Suprapubic skin (tissue), 4 donors: ENCODE data around the gene PTPRN2. TPM values are rescaled to one million over a fixed set of nuclear protein-coding genes. Genes with fewer than 3 reads are reported as not detected.

ENCODE experiments used
- DNase-seq, 2 donors: peaks; one replicate each; pipeline ENCODE4 v3.0.0-alpha.2; 2019; ENCODE audit warnings: low spot score in 2 of 2
- H3K27ac ChIP-seq: fragments of 200-600 bp; sonication (generic); one replicate; pipeline ENCODE4 v1.5.1; 2019
- H3K27me3 ChIP-seq: fragments of 200-600 bp; sonication (generic); one replicate; pipeline ENCODE4 v1.5.1; 2019
- H3K36me3 ChIP-seq: fragments of 200-600 bp; sonication (generic); one replicate; pipeline ENCODE4 v1.5.1; 2019
- H3K4me1 ChIP-seq: fragments of 200-600 bp; sonication (generic); one replicate; pipeline ENCODE4 v1.5.1; 2019
- H3K4me3 ChIP-seq: fragments of 200-600 bp; sonication (generic); one replicate; pipeline ENCODE4 v1.5.1; 2019; ENCODE audit warnings: mild to moderate bottlenecking
- H3K9me3 ChIP-seq: fragments of 200-600 bp; sonication (generic); one replicate; pipeline ENCODE4 v1.5.1; 2019
- CTCF ChIP-seq, 2 donors: fragments of 200-600 bp in 1 of 2; fragments of 450-650 bp in 1 of 2; sonication (generic) in 1 of 2; IDR thresholded peaks; one replicate each; pipeline ENCODE4 v1.5.1; 2016 to 2019; ENCODE audit warnings: antibody characterized with exemption in 2 of 2, mild to moderate bottlenecking in 1 of 2, moderate library complexity in 1 of 2
- EP300 ChIP-seq: sonication (generic); formaldehyde crosslinking; IDR thresholded peaks from one replicate; pipeline ENCODE4 v1.6.1; 2017; ENCODE audit warnings: antibody characterized with exemption
- POLR2A ChIP-seq, 2 donors: fragments of 450-650 bp; IDR thresholded peaks; one replicate each; pipeline ENCODE4 v1.6.1; 2017; ENCODE audit warnings: antibody characterized with exemption in 2 of 2, mild to moderate bottlenecking in 2 of 2, moderate library complexity in 2 of 2
- POLR2AphosphoS5 ChIP-seq, 3 donors: sonication (generic); formaldehyde crosslinking; IDR thresholded peaks; one replicate each; pipeline ENCODE4 v1.6.1; 2017; ENCODE audit warnings: antibody characterized with exemption in 3 of 3
- WGBS: methylation state at CpG from one replicate; pipeline ENCODE4 v1.1.5; 2018; 5-methylcytosine and 5-hydroxymethylcytosine counted together
- total RNA-seq, 4 donors: library from RNA; depleted of rRNA; stranded (reverse); fragments of >200 nt; gene quantifications; one replicate each; pipeline ENCODE4 v1.1.0, GENCODE V29; 2016

PTPRN2 gene
- total RNA-seq, 4 donors from 2014 or later, result 0.23 to 1.8 (median 1.3) TPM

- no peak overlapping the region for H3K4me3 ChIP-seq
- H3K4me1 ChIP-seq, result no peaks in the 10 kb centered on the region
- H3K9me3 ChIP-seq, result no peaks in the 10 kb centered on the region
- peaks cover 30% of the 10 kb centered on the region for H3K27me3 ChIP-seq
- TF ChIP-seq CTCF (IDR thresholded peaks at IDR 0.05) (no peak), POLR2AphosphoS5 (IDR thresholded peaks at IDR 0.05) (no peak), POLR2A (IDR thresholded peaks at IDR 0.05) (no peak), EP300 (no peak)
- DNase-seq, result peak in 1 of 2 donors; percentile 41
- H3K27ac ChIP-seq, result no peak overlapping the region
- H3K36me3 ChIP-seq, result no peaks in the 10 kb centered on the region
- WGBS, result 92% methylated on average over 26 of the region's 26 CpGs
Measured at GRCh38 chr7:157662110-157662791, 925.4 kb downstream of the PTPRN2 start.

DNA sequence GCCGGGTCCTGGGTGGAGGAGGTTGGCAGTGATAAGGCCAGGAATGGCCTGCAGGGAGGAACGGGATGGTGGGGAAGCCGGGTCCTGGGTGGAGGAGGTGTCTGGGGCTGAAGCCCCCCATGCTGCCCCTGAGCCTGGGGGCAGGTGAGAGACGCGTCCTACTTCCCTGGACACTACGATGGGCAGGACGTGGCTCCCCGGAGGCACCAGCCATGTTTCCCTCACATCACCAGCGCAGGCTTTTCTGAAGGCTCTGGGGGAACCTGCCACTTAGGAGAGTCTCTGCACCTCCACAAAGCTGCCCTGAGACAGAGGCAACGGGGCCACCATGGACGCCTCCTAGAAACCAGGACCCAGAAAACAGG, 926.0 kb downstream of the PTPRN2 start:
- Histone ChIP-seq H3K36me3 (no peaks in the 10 kb centered on the region), H3K27ac (no peak overlapping the region), H3K4me1 (no peaks in the 10 kb centered on the region), H3K4me3 (no peak overlapping the region), H3K27me3 (peaks cover 29% of the 10 kb centered on the region), H3K9me3 (no peaks in the 10 kb centered on the region)
- TF ChIP-seq POLR2A (IDR thresholded peaks at IDR 0.05) (no peak), POLR2AphosphoS5 (IDR thresholded peaks at IDR 0.05) (no peak), EP300 (no peak), CTCF (IDR thresholded peaks at IDR 0.05) (no peak)
- 83% methylated on average over 10 of the region's 11 CpGs for WGBS
- DNase-seq, result peak in 1 of 2 donors; percentile 22

GRCh38 chr7:157660971-157661610, 926.5 kb downstream of the PTPRN2 start:
- peak in 1 of 2 donors; percentile 39 for DNase-seq
- 56% methylated on average over 25 of the region's 43 CpGs for WGBS
- Histone ChIP-seq H3K4me1 (no peaks in the 10 kb centered on the region), H3K9me3 (no peaks in the 10 kb centered on the region), H3K36me3 (no peaks in the 10 kb centered on the region), H3K4me3 (no peak overlapping the region), H3K27me3 (peaks cover 29% of the 10 kb centered on the region), H3K27ac (no peak overlapping the region)
- TF ChIP-seq EP300, result no peak
- no peak for TF ChIP-seq POLR2AphosphoS5 (IDR thresholded peaks at IDR 0.05)
- TF ChIP-seq POLR2A (IDR thresholded peaks at IDR 0.05), result no peak
- no peak for TF ChIP-seq CTCF (IDR thresholded peaks at IDR 0.05)

GRCh38 chr7:157658851-157659412, 928.7 kb downstream of the PTPRN2 start:
- Histone ChIP-seq H3K27me3 (peaks cover 29% of the 10 kb centered on the region), H3K4me3 (no peak overlapping the region), H3K9me3 (no peaks in the 10 kb centered on the region), H3K36me3 (no peaks in the 10 kb centered on the region), H3K4me1 (no peaks in the 10 kb centered on the region), H3K27ac (no peak overlapping the region)
- peak; percentile 34 to 69 for DNase-seq
- no peak for TF ChIP-seq POLR2AphosphoS5 (IDR thresholded peaks at IDR 0.05)
- no peak for TF ChIP-seq CTCF (IDR thresholded peaks at IDR 0.05)
- no peak for TF ChIP-seq POLR2A (IDR thresholded peaks at IDR 0.05)
- TF ChIP-seq EP300, result no peak
- 83% methylated on average over 21 of the region's 26 CpGs for WGBS
